Measurements from ENCODE around the gene IQGAP3. TPM values are rescaled to one million over a fixed set of nuclear protein-coding genes. Genes with fewer than 3 reads are reported as not detected.

The IQGAP3 gene
- polyA plus RNA-seq, 1 donor from 2014 or later, result not detected

GRCh38 chr1:156498432-156499193 is 73.8 kb downstream of the IQGAP3 start:
- H4K20me1 ChIP-seq (ENCODE audit: insufficient read depth), result peaks cover 3% of the 10 kb centered on the region
- no peaks in the 10 kb centered on the region for H3K27me3 ChIP-seq (ENCODE audit: insufficient read depth, low read depth, low read length)
- no peaks in the 10 kb centered on the region for H3K36me3 ChIP-seq (ENCODE audit: insufficient read depth, low read length)
- TF ChIP-seq TAF1 (IDR thresholded peaks at IDR 0.05; ENCODE audit: low read depth) (no peak), REST (IDR thresholded peaks at IDR 0.05; ENCODE audit: borderline replicate concordance) (no peak), EZH2 (IDR thresholded peaks at IDR 0.05; ENCODE audit: borderline replicate concordance, insufficient read depth, low read length, poor library complexity, severe bottlenecking) (no peak), MXI1 (conservative IDR thresholded peaks at IDR 0.05; ENCODE audit: poor library complexity, severe bottlenecking) (no peak), RAD21 (conservative IDR thresholded peaks at IDR 0.05) (no peak), EP300 (conservative IDR thresholded peaks at IDR 0.05; ENCODE audit: poor library complexity, severe bottlenecking) (no peak), CTCF (IDR thresholded peaks at IDR 0.05; ENCODE audit: poor library complexity, severe bottlenecking) (no peak), SMC3 (conservative IDR thresholded peaks at IDR 0.05; ENCODE audit: poor library complexity) (no peak), POLR2AphosphoS5 (IDR thresholded peaks at IDR 0.05) (no peak)
- H3K9me3 ChIP-seq (ENCODE audit: low read length), result no peaks in the 10 kb centered on the region
- peak overlapping the region; percentile 98 for H3K4me2 ChIP-seq (ENCODE audit: low read length)
- H3K9me2 ChIP-seq (ENCODE audit: insufficient read depth, low read length), result no peaks in the 10 kb centered on the region
- H3F3A ChIP-seq (ENCODE audit: insufficient read depth, low read length, poor library complexity, severe bottlenecking), result no peaks in the 10 kb centered on the region
- peaks cover 60% of the 10 kb centered on the region for H3K79me2 ChIP-seq (replicated peaks; ENCODE audit: insufficient read depth, low read length)
- H3K4me3 ChIP-seq (ENCODE audit: low read length), result peak overlapping the region; percentile 93
- H2AFZ ChIP-seq (ENCODE audit: low read depth, low read length), result no peak overlapping the region
- H3K27ac ChIP-seq (ENCODE audit: low read length), result peak overlapping the region; percentile 99
- peak overlapping the region; percentile 96 for H3K9ac ChIP-seq (ENCODE audit: low read length)

DNA sequence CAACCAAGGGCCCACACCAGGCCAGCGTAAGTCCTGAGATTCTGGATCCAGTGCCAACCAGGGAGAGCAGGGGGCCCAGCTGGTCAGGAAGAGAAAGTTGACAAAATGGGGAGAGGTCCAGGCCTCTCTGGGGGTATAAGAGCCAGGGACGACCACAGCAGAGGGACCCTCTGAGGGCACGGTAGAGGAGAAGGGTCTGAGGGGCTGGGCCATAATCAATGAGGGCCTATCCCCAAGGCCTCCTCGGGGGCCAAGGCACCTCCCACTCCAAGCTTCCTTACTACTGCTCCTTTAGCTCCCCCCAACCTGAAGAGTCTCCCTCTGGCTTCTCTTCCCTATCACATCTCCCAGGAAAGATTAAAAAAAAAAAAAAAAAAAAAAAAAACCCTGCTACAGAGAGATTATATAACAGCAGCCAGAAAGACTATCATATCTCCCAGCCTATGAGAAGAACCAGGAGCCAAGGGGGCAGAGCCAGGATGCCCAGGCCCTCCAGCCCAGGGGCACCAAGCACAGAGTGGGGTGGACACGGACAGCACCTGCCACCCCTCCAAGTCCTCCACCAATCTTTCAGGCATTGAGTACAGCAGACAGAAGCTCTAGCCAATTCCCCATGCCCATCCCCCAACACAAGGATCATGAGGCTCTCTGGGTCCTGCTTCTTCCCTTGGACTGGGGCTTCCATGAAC is 74.5 kb downstream of the IQGAP3 start:
- TF ChIP-seq TAF1 (IDR thresholded peaks at IDR 0.05; ENCODE audit: low read depth), result no peak
- no peak for TF ChIP-seq POLR2AphosphoS5 (IDR thresholded peaks at IDR 0.05)
- TF ChIP-seq RAD21 (conservative IDR thresholded peaks at IDR 0.05), result no peak
- TF ChIP-seq MXI1 (conservative IDR thresholded peaks at IDR 0.05; ENCODE audit: poor library complexity, severe bottlenecking), result no peak
- TF ChIP-seq EZH2 (IDR thresholded peaks at IDR 0.05; ENCODE audit: borderline replicate concordance, insufficient read depth, low read length, poor library complexity, severe bottlenecking), result no peak
- TF ChIP-seq EP300 (conservative IDR thresholded peaks at IDR 0.05; ENCODE audit: poor library complexity, severe bottlenecking), result no peak
- TF ChIP-seq REST (IDR thresholded peaks at IDR 0.05; ENCODE audit: borderline replicate concordance), result no peak
- TF ChIP-seq CTCF (IDR thresholded peaks at IDR 0.05; ENCODE audit: poor library complexity, severe bottlenecking), result no peak
- TF ChIP-seq SMC3 (conservative IDR thresholded peaks at IDR 0.05; ENCODE audit: poor library complexity), result no peak
- peak overlapping the region; percentile 93 for H3K4me3 ChIP-seq (ENCODE audit: low read length)
- peaks cover 3% of the 10 kb centered on the region for H4K20me1 ChIP-seq (ENCODE audit: insufficient read depth)
- no peaks in the 10 kb centered on the region for H3K36me3 ChIP-seq (ENCODE audit: insufficient read depth, low read length)
- H3K27ac ChIP-seq (ENCODE audit: low read length), result peak overlapping the region; percentile 16
- peak overlapping the region; percentile 98 for H3K4me2 ChIP-seq (ENCODE audit: low read length)
- no peaks in the 10 kb centered on the region for H3K9me2 ChIP-seq (ENCODE audit: insufficient read depth, low read length)
- no peak overlapping the region for H2AFZ ChIP-seq (ENCODE audit: low read depth, low read length)
- peaks cover 67% of the 10 kb centered on the region for H3K79me2 ChIP-seq (replicated peaks; ENCODE audit: insufficient read depth, low read length)
- peak overlapping the region; percentile 96 for H3K9ac ChIP-seq (ENCODE audit: low read length)
- H3K27me3 ChIP-seq (ENCODE audit: insufficient read depth, low read depth, low read length), result no peaks in the 10 kb centered on the region
- H3F3A ChIP-seq (ENCODE audit: insufficient read depth, low read length, poor library complexity, severe bottlenecking), result no peaks in the 10 kb centered on the region
- H3K9me3 ChIP-seq (ENCODE audit: low read length), result no peaks in the 10 kb centered on the region
